Kidney (tissue), 14 donors: ENCODE data around the gene DIS3L2. TPM values are rescaled to one million over a fixed set of nuclear protein-coding genes. Genes with fewer than 3 reads are reported as not detected.

Experiments
- DNase-seq, 5 donors: peaks; one replicate each; pipeline ENCODE4 v3.0.0-alpha.2; 2013 to 2020
- FAIRE-seq: peaks from 2 replicates; lab custom pipeline; 2012; peaks lifted over from hg19 to GRCh38; lab: Jason Lieb, UNC
- H3K27ac ChIP-seq, 2 donors: one replicate each; pipeline ENCODE4 v1.7.0; 2013; ENCODE audit warnings: low read depth in 2 of 2, low read length in 2 of 2, inconsistent platforms in 1 of 2
- H3K27me3 ChIP-seq: one replicate; pipeline ENCODE4 v1.7.1; 2013; ENCODE audit warnings: low read length, inconsistent platforms; ENCODE audit not compliant: control insufficient read depth, insufficient read depth
- H3K36me3 ChIP-seq, 3 donors: one replicate each; pipeline versions ENCODE4 v1.7.0 to v1.7.1; 2013; ENCODE audit warnings: low read length in 3 of 3, control low read depth in 1 of 3, inconsistent platforms in 1 of 3; ENCODE audit not compliant: insufficient read depth in 3 of 3, control insufficient read depth in 2 of 3
- H3K4me1 ChIP-seq, 3 donors: one replicate each; pipeline versions ENCODE4 v1.7.0 to v1.7.1; 2013; ENCODE audit warnings: low read length in 3 of 3, inconsistent platforms in 1 of 3, low read depth in 1 of 3; ENCODE audit not compliant: control insufficient read depth in 2 of 3, insufficient read depth in 2 of 3
- H3K4me3 ChIP-seq, 3 donors: one replicate each; pipeline versions ENCODE4 v1.7.0 to v1.8.1; 2013; ENCODE audit warnings: low read length in 3 of 3, control low read depth in 1 of 3, inconsistent platforms in 1 of 3
- H3K9ac ChIP-seq, 3 donors: one replicate each; pipeline versions ENCODE4 v1.7.0 to v1.7.1; 2013; ENCODE audit warnings: low read length in 3 of 3, control low read depth in 1 of 3, inconsistent platforms in 1 of 3
- H3K9me3 ChIP-seq, 3 donors: one replicate each; pipeline versions ENCODE4 v1.7.0 to v1.7.1; 2013; ENCODE audit warnings: low read length in 3 of 3, control low read depth in 1 of 3, inconsistent platforms in 1 of 3; ENCODE audit not compliant: control insufficient read depth in 2 of 3, insufficient read depth in 1 of 3
- intact Hi-C: fragments of 100-400 bp; cut with DNase I; formaldehyde crosslinking; loops from one replicate; pipeline ENCODE4 v1.11.1; 2022
- polyA plus RNA-seq: library from polyadenylated mRNA; stranded (reverse); fragments of 350-450 nt; fragmentation: Illumina TruSeq; extraction: RNeasy Lipid Tissue Mini Kit (QIAGEN cat#74804); gene quantifications from one replicate; pipeline ENCODE4 v1.2.3, GENCODE V29; 2014; ENCODE audit warnings: low read depth, low replicate concordance; ENCODE audit not compliant: insufficient read depth
- total RNA-seq: library from RNA; stranded (reverse); fragmentation: NEBNext Ultra II Directional; extraction: Animal tissue kit (Norgen Biotek cat#: 25700); gene quantifications from one replicate; pipeline ENCODE4 v1.2.1, GENCODE V29; 2021
- TF ChIP-seq, protein P1 (sequence below): IDR thresholded peaks from 3 replicates; pipeline ENCODE4 v1.5.1; 2012; ENCODE audit warnings: mild to moderate bottlenecking, moderate library complexity, borderline replicate concordance; ENCODE audit not compliant: insufficient read depth; ENCODE audit errors: extremely low read depth
- donor health status: control.
- donor health status: control.
- donor health status: control.
- donor health status: control.
- donor health status: control.
- donor health status: DM: yes; HTN: yes; CAD: no.
- donor health status: Normal renal cell carcinoma (clear cell type).

Gene DIS3L2
- total and polyA plus RNA-seq, 2 donors from 2014 or later: 12.3 to 47.7 TPM

DNA sequence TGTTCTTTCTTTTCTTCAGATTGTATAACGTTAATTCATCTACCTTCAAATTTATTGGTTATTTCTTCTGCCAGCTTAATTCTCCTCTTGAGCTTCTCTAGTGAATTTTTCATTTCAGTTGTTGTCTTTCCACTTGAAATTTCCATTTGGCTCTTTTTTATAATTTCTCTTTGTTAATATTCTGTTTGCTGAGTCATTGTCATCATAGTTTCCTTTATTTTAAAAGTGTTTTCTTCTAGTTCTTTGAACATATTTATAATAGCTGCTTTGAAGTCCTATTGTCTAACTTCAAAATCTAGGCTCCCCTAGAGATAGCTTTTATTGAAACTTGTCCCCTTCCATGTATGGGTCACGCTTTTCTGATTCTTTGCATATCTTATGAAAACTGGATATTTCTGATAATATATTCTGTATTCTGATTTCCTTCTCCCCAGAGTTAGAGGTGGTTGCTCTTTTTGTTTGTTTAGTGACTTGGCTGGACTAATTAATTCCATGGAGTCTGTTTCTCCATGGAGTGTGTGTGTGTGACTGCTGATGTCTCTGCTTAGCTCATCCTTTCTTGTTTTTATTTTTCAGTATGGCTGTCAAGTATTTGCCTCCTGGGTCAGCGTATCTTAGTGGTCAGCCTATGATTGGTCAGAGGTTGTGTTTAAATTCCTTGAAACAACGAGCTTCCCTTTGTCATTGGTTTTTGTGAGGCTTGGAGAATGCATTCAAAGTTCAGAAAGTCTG is 47.6 kb downstream of the DIS3L2 start:
- H3K4me1 ChIP-seq: no peaks in the 10 kb centered on the region
- H3K27me3 ChIP-seq: no peaks in the 10 kb centered on the region
- H3K4me3 ChIP-seq: no peak overlapping the region
- no peaks in the 10 kb centered on the region for H3K9me3 ChIP-seq
- no peaks in the 10 kb centered on the region for H3K36me3 ChIP-seq
- DNase-seq: no peak
- no peak overlapping the region for H3K27ac ChIP-seq
- intact Hi-C loops: no loop called here
- no peak for FAIRE-seq
- H3K9ac ChIP-seq: no peak overlapping the region
- TF ChIP-seq, protein P1, sequence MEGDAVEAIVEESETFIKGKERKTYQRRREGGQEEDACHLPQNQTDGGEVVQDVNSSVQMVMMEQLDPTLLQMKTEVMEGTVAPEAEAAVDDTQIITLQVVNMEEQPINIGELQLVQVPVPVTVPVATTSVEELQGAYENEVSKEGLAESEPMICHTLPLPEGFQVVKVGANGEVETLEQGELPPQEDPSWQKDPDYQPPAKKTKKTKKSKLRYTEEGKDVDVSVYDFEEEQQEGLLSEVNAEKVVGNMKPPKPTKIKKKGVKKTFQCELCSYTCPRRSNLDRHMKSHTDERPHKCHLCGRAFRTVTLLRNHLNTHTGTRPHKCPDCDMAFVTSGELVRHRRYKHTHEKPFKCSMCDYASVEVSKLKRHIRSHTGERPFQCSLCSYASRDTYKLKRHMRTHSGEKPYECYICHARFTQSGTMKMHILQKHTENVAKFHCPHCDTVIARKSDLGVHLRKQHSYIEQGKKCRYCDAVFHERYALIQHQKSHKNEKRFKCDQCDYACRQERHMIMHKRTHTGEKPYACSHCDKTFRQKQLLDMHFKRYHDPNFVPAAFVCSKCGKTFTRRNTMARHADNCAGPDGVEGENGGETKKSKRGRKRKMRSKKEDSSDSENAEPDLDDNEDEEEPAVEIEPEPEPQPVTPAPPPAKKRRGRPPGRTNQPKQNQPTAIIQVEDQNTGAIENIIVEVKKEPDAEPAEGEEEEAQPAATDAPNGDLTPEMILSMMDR: no peak

- TF ChIP-seq, protein P1: no peak
- intact Hi-C loops: no loop called here
- Histone ChIP-seq H3K9me3 (no peaks in the 10 kb centered on the region), H3K36me3 (no peaks in the 10 kb centered on the region), H3K4me1 (no peaks in the 10 kb centered on the region), H3K27me3 (no peaks in the 10 kb centered on the region), H3K4me3 (no peak overlapping the region), H3K27ac (no peak overlapping the region), H3K9ac (no peak overlapping the region)
- DNase-seq: no peak
- FAIRE-seq: no peak
Measured at GRCh38 chr2:232009639-232010274, 48.2 kb downstream of the DIS3L2 start.

DNA sequence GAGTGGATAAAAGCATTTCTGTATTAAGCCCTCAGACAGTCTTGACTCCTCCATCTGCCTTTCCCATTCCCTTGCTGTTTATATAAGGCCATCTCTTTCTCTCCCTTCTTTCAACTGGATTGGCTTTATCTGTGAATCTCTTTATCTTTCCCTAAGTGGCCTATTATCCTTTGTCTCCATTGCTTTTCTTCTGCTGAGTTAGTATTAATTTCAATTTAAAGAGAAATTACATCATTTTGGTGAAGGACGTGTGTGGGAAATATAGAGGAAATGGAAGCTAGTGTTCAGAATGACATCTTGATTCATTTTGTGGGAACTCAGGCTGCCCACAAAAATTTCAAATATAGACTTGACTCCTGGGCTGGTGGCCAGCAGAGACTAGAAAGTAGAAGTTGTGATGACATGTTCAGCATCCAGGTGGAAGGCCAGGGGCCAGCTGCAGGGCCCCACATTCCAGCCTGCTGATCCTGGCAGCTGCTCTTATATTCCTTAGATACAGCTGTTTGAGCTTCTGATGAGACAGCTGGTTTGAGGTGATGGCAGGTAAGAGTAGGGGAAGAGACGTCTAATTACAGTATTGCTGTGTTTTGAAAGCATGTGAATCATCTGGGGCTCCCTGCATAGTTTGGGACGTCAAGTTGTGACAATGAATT is 52.3 kb downstream of the DIS3L2 start:
- H3K4me1 ChIP-seq: no peaks in the 10 kb centered on the region
- intact Hi-C loops: no loop called here
- H3K27me3 ChIP-seq: no peaks in the 10 kb centered on the region
- no peak overlapping the region for H3K4me3 ChIP-seq
- no peak overlapping the region for H3K9ac ChIP-seq
- H3K36me3 ChIP-seq: peaks cover 3 to 18% (median 3%) of the 10 kb centered on the region in 3 donors
- no peak overlapping the region for H3K27ac ChIP-seq
- TF ChIP-seq, protein P1: no peak
- FAIRE-seq: no peak
- no peaks in the 10 kb centered on the region for H3K9me3 ChIP-seq
- no peak for DNase-seq
